Tibial nerve (tissue), 3 donors: ENCODE results near the gene CIDEA.

Source experiments
- EP300 ChIP-seq, 2 donors: sonication (generic); formaldehyde crosslinking; IDR thresholded peaks; one replicate each; pipeline ENCODE4 v1.6.1; 2017; ENCODE audit warnings: antibody characterized with exemption in 2 of 2, mild to moderate bottlenecking in 1 of 2
- POLR2A ChIP-seq, 2 donors: fragments of 450-650 bp; IDR thresholded peaks; one replicate each; pipeline ENCODE4 v1.6.1; 2017; ENCODE audit warnings: antibody characterized with exemption in 2 of 2, mild to moderate bottlenecking in 2 of 2, moderate library complexity in 2 of 2

GRCh38 chr18:12307701-12308385 is 53.7 kb downstream of the CIDEA start, which contains the start of gene TUBB6:
- TF ChIP-seq EP300 (IDR thresholded peaks at IDR 0.05) (no peak), POLR2A (IDR thresholded peaks at IDR 0.05) (peak; percentile 41 to 65)
